OCI-LY7 (cell line): Measurements from ENCODE around the gene ZC3H12A. TPM values are rescaled to one million over a fixed set of nuclear protein-coding genes. Genes with fewer than 3 reads are reported as not detected.
"Not testable (repeated sequence)": the region's sequence is repeated elsewhere in the genome, so short reads cannot be mapped to it uniquely, and the experiment has no call there.

Source experiments
- BruUV-seq: library from RNA; stranded (reverse); fragments of 400-500 nt; replicated peaks from 2 replicates; lab custom pipeline; 2021; lab: Mats Ljungman, UMichigan
- CTCF ChIA-PET: fragments of 300-600 bp; sonication (Branson Sonifier 250); formaldehyde crosslinking; loops from one replicate; lab custom pipeline; 2022; ENCODE audit warnings: antibody characterized with exemption; ENCODE audit not compliant: unreplicated experiment; lab: Charles Lee
- POLR2A ChIA-PET: fragments of 300-600 bp; sonication (Branson Sonifier 250); formaldehyde crosslinking; loops from one replicate; lab custom pipeline; 2022; ENCODE audit warnings: antibody characterized with exemption; lab: Charles Lee
- DNase-seq: peaks from one replicate; pipeline ENCODE4 v3.0.0-alpha.2; 2015; ENCODE audit warnings: low spot score
- H2AFZ ChIP-seq: fragments of 200-600 bp; sonication (generic), shearing (Covaris generic); 2 replicates; pipeline ENCODE4 v1.6.1; 2014; ENCODE audit warnings: mild to moderate bottlenecking, antibody characterized with exemption, low read length, moderate library complexity
- H3K27ac ChIP-seq: fragments of 200-600 bp; sonication (generic); 2 replicates; pipeline ENCODE4 v1.5.1; 2014; ENCODE audit warnings: mixed run types, low read depth, mild to moderate bottlenecking, moderate library complexity, low read length, inconsistent platforms; ENCODE audit not compliant: poor library complexity, severe bottlenecking
- H3K36me3 ChIP-seq: fragments of 200-600 bp; sonication (generic); 2 replicates; pipeline ENCODE4 v1.6.1; 2014; ENCODE audit warnings: mild to moderate bottlenecking, antibody characterized with exemption, low read length, moderate library complexity, mixed read lengths; ENCODE audit not compliant: insufficient read depth
- H3K4me1 ChIP-seq: fragments of 200-600 bp; sonication (generic); 2 replicates; pipeline ENCODE4 v1.5.1; 2014; ENCODE audit warnings: mild to moderate bottlenecking, low read length; ENCODE audit not compliant: insufficient read depth, poor library complexity, severe bottlenecking
- H3K4me2 ChIP-seq: fragments of 200-600 bp; sonication (generic); 2 replicates; pipeline ENCODE4 v1.6.1; 2014; ENCODE audit warnings: mild to moderate bottlenecking, low read length
- H3K4me3 ChIP-seq: fragments of 200-600 bp; sonication (generic); 2 replicates; pipeline ENCODE4 v1.5.1; 2014; ENCODE audit warnings: mild to moderate bottlenecking, low read depth, low read length; ENCODE audit not compliant: poor library complexity, severe bottlenecking
- H3K79me2 ChIP-seq: fragments of 200-600 bp; sonication (generic); 2 replicates; pipeline ENCODE4 v1.6.1; 2016; ENCODE audit warnings: low read depth, mild to moderate bottlenecking, low read length, moderate library complexity, mixed read lengths; ENCODE audit not compliant: insufficient read depth
- H3K9me2 ChIP-seq: fragments of 200-600 bp; sonication (generic); 2 replicates; pipeline ENCODE4 v1.6.1; 2016; ENCODE audit warnings: mild to moderate bottlenecking, low read length, mixed read lengths; ENCODE audit not compliant: insufficient read depth
- H3K9me3 ChIP-seq: fragments of 200-600 bp; sonication (generic); 2 replicates; pipeline ENCODE4 v1.6.1; 2014; ENCODE audit warnings: mild to moderate bottlenecking, mixed run types, low read length, mixed read lengths
- H4K20me1 ChIP-seq: fragments of 200-600 bp; sonication (generic); 2 replicates; pipeline ENCODE4 v1.6.1; 2014; ENCODE audit warnings: mild to moderate bottlenecking, antibody characterized with exemption, low read length, moderate library complexity, mixed read lengths; ENCODE audit not compliant: insufficient read depth
- EZH2phosphoT487 ChIP-seq: fragments of 200-600 bp; sonication (generic); IDR thresholded peaks from 2 replicates; pipeline ENCODE4 v1.6.1; 2018; ENCODE audit warnings: low read depth, borderline replicate concordance, mild to moderate bottlenecking, mixed run types, antibody characterized with exemption, low read length, moderate library complexity, mixed read lengths
- intact Hi-C: fragments of 100-400 bp; cut with micrococcal nuclease; formaldehyde crosslinking; loops from one replicate; pipeline ENCODE4 v1.10.0; 2022; ENCODE audit not compliant: unreplicated experiment
- microRNA-seq: library from miRNA; unstranded; fragments of <30 nt; microRNA quantifications from one replicate; pipeline ENCODE4 v1.2.0, GENCODE V29; 2022; ENCODE audit warnings: borderline replicate concordance
- small RNA-seq: library from RNA; depleted of rRNA; stranded (forward); fragments of <200 nt; gene quantifications from one replicate; pipeline ENCODE3, GENCODE V24; 2014
- total RNA-seq, 2 experiments: library from RNA; depleted of rRNA in 1 of 2; stranded (reverse); fragments of >200 nt in 1 of 2; shearing (Covaris generic) in 1 of 2; gene quantifications; 2 replicates each; pipeline ENCODE4 v1.2.3, GENCODE V29; 2014 to 2022
- TF ChIP-seq, protein P1 (sequence below): fragments of 200-600 bp; sonication (generic); conservative IDR thresholded peaks from 2 replicates; pipeline ENCODE4 v1.5.1; 2014; ENCODE audit warnings: mild to moderate bottlenecking, antibody characterized with exemption, low read length, moderate library complexity, mixed read lengths

ZC3H12A gene
- total RNA-seq, 2 experiments from 2014 or later, result 11.5 to 20.7 TPM

DNA sequence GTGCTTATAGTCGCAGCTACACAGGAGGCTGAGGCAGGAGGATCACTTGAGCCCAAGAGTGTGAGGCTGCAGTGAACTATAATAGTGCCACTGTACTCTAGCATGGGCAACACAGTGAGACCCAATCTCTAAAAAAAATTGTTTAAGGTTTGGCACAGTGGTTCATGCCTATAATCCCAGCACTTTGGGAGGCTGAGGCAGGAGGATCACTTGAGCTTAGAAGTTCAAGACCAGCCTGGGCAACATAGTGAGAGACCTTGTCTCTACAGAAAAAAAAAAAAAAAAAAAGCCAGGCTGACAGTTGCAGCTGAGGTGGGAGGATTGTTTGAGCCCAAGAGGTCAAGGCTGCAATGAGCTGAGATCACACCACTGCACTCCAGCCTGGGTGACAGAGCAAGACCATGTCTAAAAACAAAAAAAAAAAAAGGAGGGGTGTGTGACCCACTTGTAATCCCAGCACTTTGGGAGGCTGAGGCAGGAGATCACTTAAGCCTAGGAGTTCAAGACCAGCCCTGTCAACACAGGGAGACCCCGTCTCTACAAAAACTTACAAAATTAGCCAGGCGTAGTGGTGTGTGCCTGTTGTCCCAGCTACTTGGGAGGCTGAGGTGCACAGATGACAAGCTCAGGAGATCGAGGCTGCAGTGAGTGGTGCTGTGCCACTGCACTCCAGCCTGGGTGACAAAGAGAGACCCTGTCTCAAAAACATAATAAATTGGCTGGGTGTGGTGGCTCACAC lies 58.2 kb downstream of the ZC3H12A start:
- H4K20me1 ChIP-seq, H2AFZ ChIP-seq, H3K27ac ChIP-seq, H3K9me3 ChIP-seq, H3K4me2 ChIP-seq, H3K9me2 ChIP-seq, DNase-seq, intact Hi-C loops, POLR2A ChIA-PET, H3K79me2 ChIP-seq, H3K4me1 ChIP-seq, BruUV-seq, H3K4me3 ChIP-seq: not testable (repeated sequence)
- CTCF ChIA-PET, result interaction anchor here (0.6 kb wide), 1 partner anchor 264 kb away, joined by 8 read pairs; no protein-coding TSS in a partner anchor
- H3K36me3 ChIP-seq, result peaks cover 21% of the 10 kb centered on the region

DNA sequence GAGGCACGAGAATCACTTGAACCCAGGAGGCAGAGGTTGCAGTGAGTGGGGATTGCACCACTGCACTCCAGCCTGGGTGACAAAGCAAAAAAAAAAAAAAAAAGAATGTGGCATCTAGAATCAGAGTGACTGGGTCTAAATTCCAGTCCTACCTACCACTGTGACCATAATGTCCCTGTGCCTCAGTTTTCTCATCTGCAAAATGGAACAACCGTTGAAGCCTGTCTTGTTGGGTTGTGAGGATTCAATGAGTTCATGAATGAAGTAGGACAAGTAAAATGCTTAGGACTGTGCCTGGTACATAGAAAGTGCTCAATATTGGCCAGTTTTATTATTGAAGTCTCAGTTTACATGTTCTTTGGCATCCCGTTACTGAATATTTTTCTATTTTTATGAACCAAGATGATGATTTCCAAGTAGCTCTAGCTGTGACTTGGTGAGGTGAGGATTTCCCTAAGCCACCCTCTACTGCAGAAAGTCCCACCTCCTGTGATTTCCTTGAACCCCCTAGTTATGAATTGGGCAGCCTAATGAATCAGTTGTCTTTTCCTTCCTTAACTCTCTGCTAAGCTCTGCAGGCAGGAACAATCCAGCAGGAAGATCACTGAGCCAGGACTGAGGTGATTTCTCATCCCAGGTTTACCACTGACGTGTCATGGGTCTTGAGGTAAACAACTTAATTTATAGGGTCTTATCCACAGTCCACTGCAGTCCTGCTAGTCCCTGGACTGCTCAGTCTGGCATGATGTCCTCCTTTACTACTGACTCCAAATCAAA lies 59.1 kb downstream of the ZC3H12A start:
- Histone ChIP-seq H3K27ac (no peak overlapping the region), H3K36me3 (peaks cover 31% of the 10 kb centered on the region), H2AFZ (no peak overlapping the region), H3K4me2 (no peak overlapping the region), H3K4me3 (no peak overlapping the region), H4K20me1 (no peaks in the 10 kb centered on the region; the same call in 1 of the 2 replicates), H3K79me2 (no peaks in the 10 kb centered on the region), H3K9me2 (no peaks in the 10 kb centered on the region), H3K4me1 (no peaks in the 10 kb centered on the region), H3K9me3 (no peaks in the 10 kb centered on the region)
- intact Hi-C loops, result no loop called here
- ChIA-PET CTCF (no interaction called here), POLR2A (no interaction called here)
- no peak for DNase-seq
- TF ChIP-seq, protein P1, sequence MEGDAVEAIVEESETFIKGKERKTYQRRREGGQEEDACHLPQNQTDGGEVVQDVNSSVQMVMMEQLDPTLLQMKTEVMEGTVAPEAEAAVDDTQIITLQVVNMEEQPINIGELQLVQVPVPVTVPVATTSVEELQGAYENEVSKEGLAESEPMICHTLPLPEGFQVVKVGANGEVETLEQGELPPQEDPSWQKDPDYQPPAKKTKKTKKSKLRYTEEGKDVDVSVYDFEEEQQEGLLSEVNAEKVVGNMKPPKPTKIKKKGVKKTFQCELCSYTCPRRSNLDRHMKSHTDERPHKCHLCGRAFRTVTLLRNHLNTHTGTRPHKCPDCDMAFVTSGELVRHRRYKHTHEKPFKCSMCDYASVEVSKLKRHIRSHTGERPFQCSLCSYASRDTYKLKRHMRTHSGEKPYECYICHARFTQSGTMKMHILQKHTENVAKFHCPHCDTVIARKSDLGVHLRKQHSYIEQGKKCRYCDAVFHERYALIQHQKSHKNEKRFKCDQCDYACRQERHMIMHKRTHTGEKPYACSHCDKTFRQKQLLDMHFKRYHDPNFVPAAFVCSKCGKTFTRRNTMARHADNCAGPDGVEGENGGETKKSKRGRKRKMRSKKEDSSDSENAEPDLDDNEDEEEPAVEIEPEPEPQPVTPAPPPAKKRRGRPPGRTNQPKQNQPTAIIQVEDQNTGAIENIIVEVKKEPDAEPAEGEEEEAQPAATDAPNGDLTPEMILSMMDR, result no peak
- no peak for TF ChIP-seq EZH2phosphoT487
- no TSS peak for BruUV-seq

Small RNA genes lying within 50 kb of the gene (microRNA-seq; reads per million reads assigned to microRNA genes)
- not detected for gene MIR5581
- gene MIR6732, result 2.3 reads per million

Small RNA genes lying within 50 kb of the gene (small RNA-seq; reads per million reads assigned to genes)
- gene MIR5581, result not detected

Other genes starting within 250 kb of the ZC3H12A start
- gene MEAF6, start 40.2 kb downstream of the ZC3H12A start, total RNA-seq (2014; rRNA removed; shearing (Covaris generic)), result 74.3 and 121 TPM in 2 replicates
- 69.8 and 73.8 TPM in 2 replicates for gene MEAF6, start 40.2 kb downstream of the ZC3H12A start, total RNA-seq (2022)
- 14.7 and 19.2 TPM in 2 replicates for gene SNIP1, start 79.7 kb downstream of the ZC3H12A start, total RNA-seq (2014; rRNA removed; shearing (Covaris generic))
- 24.2 and 24.7 TPM in 2 replicates for gene SNIP1, start 79.7 kb downstream of the ZC3H12A start, total RNA-seq (2022)
- not detected in 2 replicates for gene DNALI1, start 82.4 kb downstream of the ZC3H12A start, total RNA-seq (2014; rRNA removed; shearing (Covaris generic))
- gene DNALI1, start 82.4 kb downstream of the ZC3H12A start, total RNA-seq (2022), result not detected in 2 replicates
- 107 and 112 TPM in 2 replicates for gene GNL2, start 121.4 kb downstream of the ZC3H12A start, total RNA-seq (2014; rRNA removed; shearing (Covaris generic))
- 66.8 and 72.1 TPM in 2 replicates for gene GNL2, start 121.4 kb downstream of the ZC3H12A start, total RNA-seq (2022)
- not detected in 2 replicates for gene RSPO1, start 160.3 kb downstream of the ZC3H12A start, total RNA-seq (2014; rRNA removed; shearing (Covaris generic))
- not detected in 2 replicates for gene RSPO1, start 160.3 kb downstream of the ZC3H12A start, total RNA-seq (2022)
- 55.2 and 60.0 TPM in 2 replicates for gene CDCA8, start 217.9 kb downstream of the ZC3H12A start, total RNA-seq (2014; rRNA removed; shearing (Covaris generic))
- gene CDCA8, start 217.9 kb downstream of the ZC3H12A start, total RNA-seq (2022), result 111 and 126 TPM in 2 replicates